GM23248 (cell line): ENCODE measurements around the gene PLEKHA1.

Experiments
- EZH2 ChIP-seq: fragments of 200-600 bp; sonication (generic); IDR thresholded peaks from 2 replicates; pipeline ENCODE4 v1.6.1; 2018; ENCODE audit warnings: antibody characterized with exemption, mild to moderate bottlenecking; ENCODE audit not compliant: insufficient read depth, poor library complexity, severe bottlenecking
- EZH2phosphoT487 ChIP-seq: fragments of 200-600 bp; sonication (generic); IDR thresholded peaks from 2 replicates; pipeline ENCODE4 v1.6.1; 2018; ENCODE audit warnings: antibody characterized with exemption, moderate library complexity, mild to moderate bottlenecking, low read depth; ENCODE audit not compliant: insufficient read depth

DNA sequence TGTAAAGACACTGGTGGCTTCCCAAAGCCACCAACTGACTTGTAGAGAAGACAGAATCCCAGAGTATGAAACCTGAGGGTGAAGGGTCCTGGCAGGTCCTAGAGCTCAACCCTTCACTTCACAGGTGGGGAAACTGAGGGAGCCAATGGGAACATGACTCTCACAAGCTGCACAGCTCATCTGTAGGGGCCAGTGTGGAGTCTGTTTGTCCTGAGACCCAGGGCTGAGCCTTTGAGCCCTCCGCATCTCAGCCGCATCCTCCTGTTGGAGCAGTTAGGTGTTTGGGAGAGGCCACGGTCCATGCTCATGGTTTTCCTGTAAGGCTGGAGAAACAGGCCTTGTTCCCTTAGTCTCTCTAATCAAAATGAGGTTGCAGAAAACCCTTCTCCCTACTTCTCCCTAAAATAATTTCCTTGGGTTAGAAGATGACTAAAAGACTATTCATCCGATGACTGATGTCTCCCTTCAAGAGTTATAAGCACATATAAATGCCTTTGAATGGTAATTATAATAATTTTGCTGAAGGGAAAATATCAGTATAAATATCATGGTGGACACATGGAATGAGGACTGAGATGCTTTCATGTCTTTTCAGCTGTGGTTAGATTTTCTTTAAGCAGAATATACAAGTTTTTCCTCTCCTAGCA, 97.1 kb downstream of the PLEKHA1 start:
- TF ChIP-seq EZH2, result no peak
- TF ChIP-seq EZH2phosphoT487, result no peak
